Lung (tissue), 12 donors: ENCODE data around the gene APOO. TPM values are rescaled to one million over a fixed set of nuclear protein-coding genes. Genes with fewer than 3 reads are reported as not detected.
A peak's percentile ranks its signal among the peaks of the same experiment; 100 is the strongest.

Experiments
- ATAC-seq: fragments of 200-7000 bp; cut with Tn5 transposase; one replicate; pipeline ENCODE4 v1.9.1; 2020; ENCODE audit warnings: moderate number of reproducible peaks; ENCODE audit not compliant: insufficient read depth, low FRiP score
- DNase-seq, 3 donors: peaks; one replicate each; pipeline ENCODE4 v3.0.0-alpha.2; 2013 to 2017
- H3K27ac ChIP-seq, 2 donors: one replicate each; pipeline ENCODE4 v1.5.1; 2013; ENCODE audit warnings: mild to moderate bottlenecking in 2 of 2, moderate library complexity in 2 of 2, control low read depth in 1 of 2, inconsistent platforms in 1 of 2, low read depth in 1 of 2, low read length in 1 of 2
- H3K27me3 ChIP-seq, 3 donors: one replicate each; pipeline ENCODE4 v1.5.1; 2013; ENCODE audit warnings: low read length in 2 of 3; ENCODE audit not compliant: control insufficient read depth in 3 of 3, insufficient read depth in 3 of 3
- H3K36me3 ChIP-seq, 4 donors: one replicate each; pipeline ENCODE4 v1.5.1; 2013; ENCODE audit warnings: low read length in 4 of 4, mild to moderate bottlenecking in 1 of 4, moderate library complexity in 1 of 4; ENCODE audit not compliant: control insufficient read depth in 4 of 4, insufficient read depth in 4 of 4
- H3K4me1 ChIP-seq, 5 donors: one replicate each; pipeline ENCODE4 v1.5.1; 2013; ENCODE audit warnings: low read length in 5 of 5, mild to moderate bottlenecking in 2 of 5, moderate library complexity in 1 of 5; ENCODE audit not compliant: control insufficient read depth in 5 of 5, insufficient read depth in 5 of 5
- H3K4me3 ChIP-seq: one replicate; pipeline ENCODE4 v1.5.1; 2013; ENCODE audit warnings: mild to moderate bottlenecking, control low read depth, moderate library complexity
- H3K9ac ChIP-seq, 2 donors: one replicate each; pipeline ENCODE4 v1.5.1; 2013; ENCODE audit warnings: low read length in 2 of 2, control low read depth in 1 of 2; ENCODE audit not compliant: insufficient read depth in 1 of 2
- H3K9me3 ChIP-seq, 4 donors: one replicate each; pipeline ENCODE4 v1.5.1; 2013; ENCODE audit warnings: low read length in 3 of 4, mild to moderate bottlenecking in 1 of 4, moderate library complexity in 1 of 4; ENCODE audit not compliant: control insufficient read depth in 4 of 4, insufficient read depth in 3 of 4
- WGBS, 2 donors: extraction: QIAGEN DNeasy Blood & Tissue Kit; methylation state at CpG; one replicate each; pipeline ENCODE4 v1.1.7; 2013; 5-methylcytosine and 5-hydroxymethylcytosine counted together
- polyA plus RNA-seq, 2 donors: library from polyadenylated mRNA; stranded (reverse); fragments of 200-250 nt; gene quantifications; one replicate each; pipeline ENCODE4 v1.2.1, GENCODE V29; 2013
- total RNA-seq, 2 donors: library from RNA; depleted of rRNA in 1 of 2; stranded (reverse); fragments of >200 nt in 1 of 2; gene quantifications; one replicate each; pipeline ENCODE4 v1.2.1, GENCODE V29; 2014 to 2021
- TF ChIP-seq, protein P1 (sequence below): IDR thresholded peaks from 2 replicates; pipeline ENCODE4 v1.5.1; 2012; ENCODE audit warnings: mild to moderate bottlenecking; ENCODE audit errors: control extremely low read depth, extremely low read depth
- donor health status: control.
- donor health status: control.
- donor health status: Bipolar disorder and iron deficiency.
- donor health status: healthy.
- donor health status: DM: yes; HTN: yes; CAD: no.

Gene APOO
- total and polyA plus RNA-seq, 4 donors, result 8.9 to 25.0 (median 22.6) TPM

DNA sequence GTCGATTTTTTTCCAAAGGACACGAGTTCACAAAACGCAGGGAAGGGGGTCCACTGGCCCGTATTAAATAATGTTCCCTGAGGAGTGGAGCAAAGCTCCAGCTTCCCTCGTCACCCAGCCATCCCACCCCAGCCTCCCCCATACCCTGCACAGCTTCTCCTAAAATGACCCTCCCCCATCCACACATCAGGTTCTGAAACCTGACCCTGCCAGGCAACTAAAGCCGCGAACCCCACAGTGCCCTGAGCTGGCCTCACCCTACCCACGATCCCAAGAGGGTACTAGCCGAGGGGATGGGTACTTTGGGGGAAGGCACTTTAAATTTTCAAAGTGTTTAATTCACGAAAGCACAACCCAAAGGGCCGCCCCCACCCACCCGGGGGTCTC is 634 bp downstream of the APOO start:
- no peaks in the 10 kb centered on the region for H3K9me3 ChIP-seq
- no peaks in the 10 kb centered on the region for H3K36me3 ChIP-seq
- peaks cover 0 to 11% (median 10%) of the 10 kb centered on the region in 3 donors for H3K27me3 ChIP-seq
- DNase-seq (peak in 1 of 3 donors; percentile 21), ATAC-seq (no peak)
- peak overlapping the region; percentile 52 for H3K4me3 ChIP-seq
- 4 to 34% methylated on average over 9 to 12 of the region's 12 CpGs for WGBS, 2 donors
- peak overlapping the region; percentile 91 for H3K27ac ChIP-seq
- H3K9ac ChIP-seq, result peak overlapping the region; percentile 51 to 56
- H3K4me1 ChIP-seq, result peaks cover 0 to 2% (median 2%) of the 10 kb centered on the region in 5 donors
- TF ChIP-seq, protein P1, sequence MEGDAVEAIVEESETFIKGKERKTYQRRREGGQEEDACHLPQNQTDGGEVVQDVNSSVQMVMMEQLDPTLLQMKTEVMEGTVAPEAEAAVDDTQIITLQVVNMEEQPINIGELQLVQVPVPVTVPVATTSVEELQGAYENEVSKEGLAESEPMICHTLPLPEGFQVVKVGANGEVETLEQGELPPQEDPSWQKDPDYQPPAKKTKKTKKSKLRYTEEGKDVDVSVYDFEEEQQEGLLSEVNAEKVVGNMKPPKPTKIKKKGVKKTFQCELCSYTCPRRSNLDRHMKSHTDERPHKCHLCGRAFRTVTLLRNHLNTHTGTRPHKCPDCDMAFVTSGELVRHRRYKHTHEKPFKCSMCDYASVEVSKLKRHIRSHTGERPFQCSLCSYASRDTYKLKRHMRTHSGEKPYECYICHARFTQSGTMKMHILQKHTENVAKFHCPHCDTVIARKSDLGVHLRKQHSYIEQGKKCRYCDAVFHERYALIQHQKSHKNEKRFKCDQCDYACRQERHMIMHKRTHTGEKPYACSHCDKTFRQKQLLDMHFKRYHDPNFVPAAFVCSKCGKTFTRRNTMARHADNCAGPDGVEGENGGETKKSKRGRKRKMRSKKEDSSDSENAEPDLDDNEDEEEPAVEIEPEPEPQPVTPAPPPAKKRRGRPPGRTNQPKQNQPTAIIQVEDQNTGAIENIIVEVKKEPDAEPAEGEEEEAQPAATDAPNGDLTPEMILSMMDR, result no peak

DNA sequence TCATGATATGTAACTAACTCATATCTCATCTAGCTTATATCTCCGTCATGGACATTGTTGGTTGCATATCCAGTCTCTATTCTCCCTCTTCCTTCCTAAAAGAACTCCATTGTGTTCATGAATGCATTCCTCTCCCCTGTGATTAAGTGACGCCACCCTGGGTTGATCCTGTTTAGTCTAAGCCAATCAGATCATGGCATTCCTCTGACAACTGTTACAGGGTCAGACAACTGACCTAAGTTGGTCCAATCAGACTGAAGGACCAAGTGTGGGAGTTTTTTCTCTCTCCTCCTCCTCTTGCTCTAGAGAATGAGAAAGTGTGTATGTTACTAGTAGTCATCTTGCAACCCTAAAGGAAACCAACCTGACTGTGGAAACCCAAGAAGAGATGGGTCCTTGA is 3.6 kb downstream of the APOO start:
- Histone ChIP-seq H3K9me3 (no peaks in the 10 kb centered on the region), H3K4me3 (no peak overlapping the region), H3K4me1 (peaks cover 0 to 15% (median 6%) of the 10 kb centered on the region in 5 donors), H3K27ac (no peak overlapping the region), H3K9ac (no peak overlapping the region), H3K36me3 (no peaks in the 10 kb centered on the region), H3K27me3 (peaks cover 0 to 16% (median 12%) of the 10 kb centered on the region in 3 donors)
- 51 to 65% methylated on average over 2 of the region's 2 CpGs for WGBS, 2 donors
- TF ChIP-seq, protein P1, result no peak
- no peak for DNase-seq
- ATAC-seq, result no peak

DNA sequence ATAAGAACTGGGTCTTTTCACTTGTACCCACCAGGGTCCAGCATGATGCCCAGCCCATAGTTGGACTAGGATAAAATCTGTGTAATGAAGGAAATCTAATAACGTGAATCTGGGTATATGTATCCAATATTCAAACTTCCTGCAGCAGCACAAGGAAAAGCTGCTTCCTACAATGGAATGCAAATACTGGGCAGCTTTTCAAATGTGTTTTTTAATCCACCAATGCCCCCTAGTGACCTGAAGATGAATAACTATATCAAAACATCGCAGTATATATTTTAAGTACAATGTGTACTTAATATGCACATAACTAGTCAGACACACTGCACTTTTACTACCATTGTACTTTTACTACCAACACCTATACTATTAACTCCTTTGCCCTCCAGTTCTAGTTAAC is 5.3 kb downstream of the APOO start:
- TF ChIP-seq, protein P1, result peak; percentile 41
- Histone ChIP-seq H3K4me1 (peaks cover 0 to 15% (median 6%) of the 10 kb centered on the region in 5 donors), H3K9me3 (no peaks in the 10 kb centered on the region), H3K27ac (peak overlapping the region; percentile 74 to 83), H3K4me3 (no peak overlapping the region), H3K36me3 (no peaks in the 10 kb centered on the region), H3K9ac (peak overlapping the region in 1 of 2 donors; percentile 69), H3K27me3 (peaks cover 0 to 20% (median 9%) of the 10 kb centered on the region in 3 donors)
- ATAC-seq (peak; percentile 61), DNase-seq (peak; percentile 20 to 89 (median 86))
- 0 to 3% methylated on average over 2 of the region's 2 CpGs for WGBS, 2 donors

DNA sequence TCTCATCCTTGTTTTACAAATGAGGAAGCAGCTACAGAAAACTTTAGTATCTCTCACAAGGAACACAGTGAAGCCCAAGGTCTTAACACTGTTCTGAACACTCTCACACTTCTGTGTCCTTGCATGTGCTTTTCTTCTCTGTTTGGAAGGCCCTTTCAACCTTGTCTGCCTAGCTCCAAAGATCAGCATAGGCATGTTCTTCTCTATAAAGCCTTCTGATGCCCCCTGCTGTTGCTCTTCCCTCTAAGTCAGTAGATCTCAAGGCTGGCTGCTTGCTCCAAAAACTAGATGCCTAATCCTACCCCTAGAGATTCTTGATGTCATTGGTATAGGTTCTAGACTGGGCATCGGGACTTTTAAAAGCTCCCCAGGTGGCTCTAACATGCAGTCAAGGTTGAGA is 5.9 kb downstream of the APOO start:
- no peaks in the 10 kb centered on the region for H3K9me3 ChIP-seq
- peaks cover 0 to 15% (median 6%) of the 10 kb centered on the region in 5 donors for H3K4me1 ChIP-seq
- H3K9ac ChIP-seq, result peak overlapping the region in 1 of 2 donors; percentile 69
- peaks cover 0 to 20% (median 9%) of the 10 kb centered on the region in 3 donors for H3K27me3 ChIP-seq
- ATAC-seq (peak; percentile 68), DNase-seq (peak; percentile 69 to 90 (median 87))
- H3K4me3 ChIP-seq, result no peak overlapping the region
- no peaks in the 10 kb centered on the region for H3K36me3 ChIP-seq
- WGBS, 2 donors, result 35 to 49% methylated on average over 1 of the region's 1 CpG
- peak overlapping the region; percentile 74 to 83 for H3K27ac ChIP-seq
- TF ChIP-seq, protein P1, result peak; percentile 54
